ENCODE measurements around the gene IL26. TPM values are rescaled to one million over a fixed set of nuclear protein-coding genes. Genes with fewer than 3 reads are reported as not detected.

Gene IL26
- total and polyA plus RNA-seq, 2 of the 4 experiments (the other 2 are of a cell fraction), result not detected

GRCh38 chr12:68177562-68177961 lies 48.0 kb downstream of the IL26 start:
- no peak overlapping the region for H2AFZ ChIP-seq (replicated peaks; ENCODE audit: low read length, poor library complexity)
- ChIA-PET CTCF (interaction anchor here (0.7 kb wide), 1 partner anchor 967 kb away, joined by 3 read pairs; no protein-coding TSS in a partner anchor), POLR2A (ENCODE audit: unreplicated experiment) (no interaction called here)
- H3K9me3 ChIP-seq (ENCODE audit: control insufficient read depth, insufficient read depth, low read length), result no peaks in the 10 kb centered on the region
- no peaks in the 10 kb centered on the region for H3K9me1 ChIP-seq (ENCODE audit: insufficient read depth, low read length)
- H3K23ac ChIP-seq (ENCODE audit: low read depth, low read length), result no peak overlapping the region
- no peak overlapping the region for H3K18ac ChIP-seq (ENCODE audit: low read depth, low read length)
- H2BK120ac ChIP-seq (ENCODE audit: low read depth, low read length), result no peak overlapping the region
- H3K56ac ChIP-seq (ENCODE audit: extremely low read depth, insufficient read depth, low read length), result no peak overlapping the region
- H3K36me3 ChIP-seq (ENCODE audit: control insufficient read depth, insufficient read depth, low read length), result no peaks in the 10 kb centered on the region
- no peak overlapping the region for H3K4ac ChIP-seq (ENCODE audit: low read depth, low read length)
- TF ChIP-seq MAZ (IDR thresholded peaks at IDR 0.05; ENCODE audit: borderline replicate concordance, low read depth, low read length) (no peak), POLR2A (IDR thresholded peaks at IDR 0.05; ENCODE audit: low read depth, low read length) (no peak), NFE2L2 (IDR thresholded peaks at IDR 0.05; ENCODE audit: low read depth, low read length) (no peak), RFX5 (IDR thresholded peaks at IDR 0.05; ENCODE audit: low read depth, low read length) (no peak), RAD21 (IDR thresholded peaks at IDR 0.05; ENCODE audit: low read length) (no peak), CEBPB (IDR thresholded peaks at IDR 0.05; ENCODE audit: low read depth, low read length) (no peak), MAFK (IDR thresholded peaks at IDR 0.05; ENCODE audit: low read depth, low read length) (no peak), ELK1 (IDR thresholded peaks at IDR 0.05; ENCODE audit: borderline replicate concordance, low read depth, low read length) (no peak), BHLHE40 (IDR thresholded peaks at IDR 0.05; ENCODE audit: low read depth, low read length) (no peak), SMC3 (IDR thresholded peaks at IDR 0.05; ENCODE audit: low read depth, low read length) (no peak), CTCF (conservative IDR thresholded peaks at IDR 0.05; ENCODE audit: low read depth, low read length) (no peak)
- intact Hi-C loops (cut with micrococcal nuclease), result no loop called here
- H4K91ac ChIP-seq (ENCODE audit: insufficient read depth, low read depth, low read length), result no peak overlapping the region
- H3K79me1 ChIP-seq (ENCODE audit: low read depth in 1 of 2, low read length in 2 of 2), result no peaks in the 10 kb centered on the region
- DNase-seq (no peak), ATAC-seq (ENCODE audit: low read depth) (no peak)
- no peak overlapping the region for H3K14ac ChIP-seq (replicated peaks; ENCODE audit: low read depth, low read length)
- H4K20me1 ChIP-seq (ENCODE audit: insufficient read depth, low read length), result no peaks in the 10 kb centered on the region
- H3K4me3 ChIP-seq (ENCODE audit: insufficient read depth, low read depth, low read length), result no peak overlapping the region
- no peaks in the 10 kb centered on the region for H3K4me1 ChIP-seq (ENCODE audit: control insufficient read depth, insufficient read depth, low read length)
- H2BK15ac ChIP-seq (ENCODE audit: low read depth, low read length), result no peak overlapping the region
- H3K27ac ChIP-seq (ENCODE audit: insufficient read depth, low read length), result no peak overlapping the region
- in situ Hi-C loops (cut with MboI; ENCODE audit: low sequenced_read_pairs), result no loop called here
- no CpG with 5 or more reads among the region's 2 CpGs for WGBS, 2 experiments (ENCODE audit: extremely low coverage in 2 of 2, insufficient read length in 1 of 2)
- no peak overlapping the region for H3K9ac ChIP-seq (ENCODE audit: low read depth, low read length)
- dilution Hi-C loops (cut with HindIII; ENCODE audit: low sequenced_read_pairs, unreplicated experiment), result no loop called here
- no peak overlapping the region for H4K5ac ChIP-seq (ENCODE audit: low read depth, low read length)
- H2BK5ac ChIP-seq (ENCODE audit: low read depth, low read length, poor library complexity, severe bottlenecking), result no peak overlapping the region
- no peaks in the 10 kb centered on the region for H3K27me3 ChIP-seq (ENCODE audit: control insufficient read depth, insufficient read depth, low read length)
- no peak overlapping the region for H3K4me2 ChIP-seq (ENCODE audit: low read depth, low read length)
- no peak overlapping the region for H2AK5ac ChIP-seq (ENCODE audit: low read depth, low read length)
- no TSS peak for BruUV-seq (replicated peaks)
- no peak overlapping the region for H2AK9ac ChIP-seq (replicated peaks; ENCODE audit: low read depth, low read length, poor library complexity)
- H4K8ac ChIP-seq (ENCODE audit: low read depth in 2 of 2, low read length in 2 of 2), result no peak overlapping the region
- no peak overlapping the region for H2BK20ac ChIP-seq (ENCODE audit: low read depth, low read length)
